OCI-LY3 (cell line): ENCODE data around the gene MRPL40.

ENCODE experiments used
- CTCF ChIP-seq: fragments of 200-600, 300-600 bp; sonication (generic); IDR thresholded peaks from 2 replicates; pipeline ENCODE4 v1.5.1; 2014; ENCODE audit warnings: antibody characterized with exemption, low read length, low read depth
- EZH2phosphoT487 ChIP-seq: fragments of 200-600 bp; shearing (Covaris generic); IDR thresholded peaks from 2 replicates; pipeline ENCODE4 v1.6.1; 2018; ENCODE audit warnings: antibody characterized with exemption, mixed run types, low read depth

- TF ChIP-seq CTCF (no peak), EZH2phosphoT487 (no peak)
Measured at GRCh38 chr22:19420321-19420720, 12.0 kb upstream of the MRPL40 start.
